Measurements from ENCODE around the gene SH3PXD2A.

The SH3PXD2A gene

GRCh38 chr10:103882285-103883007 lies 27.1 kb upstream of the SH3PXD2A start:
- H3K27me3 ChIP-seq: no peaks in the 10 kb centered on the region
- DNase-seq: no peak
- H3K4me3 ChIP-seq: no peak overlapping the region
- TF ChIP-seq CTCF (IDR thresholded peaks at IDR 0.05): no peak
- peaks cover 46 to 66% (median 57%) of the 10 kb centered on the region in 3 donors for H3K36me3 ChIP-seq
- H3K4me1 ChIP-seq: peaks cover 0 to 12% (median 4%) of the 10 kb centered on the region in 4 donors
- no peak overlapping the region for H3K27ac ChIP-seq
- no peaks in the 10 kb centered on the region for H3K9me3 ChIP-seq
- intact Hi-C loops (cut with DNase I; ENCODE audit: low total_unique reads): no loop called here

DNA sequence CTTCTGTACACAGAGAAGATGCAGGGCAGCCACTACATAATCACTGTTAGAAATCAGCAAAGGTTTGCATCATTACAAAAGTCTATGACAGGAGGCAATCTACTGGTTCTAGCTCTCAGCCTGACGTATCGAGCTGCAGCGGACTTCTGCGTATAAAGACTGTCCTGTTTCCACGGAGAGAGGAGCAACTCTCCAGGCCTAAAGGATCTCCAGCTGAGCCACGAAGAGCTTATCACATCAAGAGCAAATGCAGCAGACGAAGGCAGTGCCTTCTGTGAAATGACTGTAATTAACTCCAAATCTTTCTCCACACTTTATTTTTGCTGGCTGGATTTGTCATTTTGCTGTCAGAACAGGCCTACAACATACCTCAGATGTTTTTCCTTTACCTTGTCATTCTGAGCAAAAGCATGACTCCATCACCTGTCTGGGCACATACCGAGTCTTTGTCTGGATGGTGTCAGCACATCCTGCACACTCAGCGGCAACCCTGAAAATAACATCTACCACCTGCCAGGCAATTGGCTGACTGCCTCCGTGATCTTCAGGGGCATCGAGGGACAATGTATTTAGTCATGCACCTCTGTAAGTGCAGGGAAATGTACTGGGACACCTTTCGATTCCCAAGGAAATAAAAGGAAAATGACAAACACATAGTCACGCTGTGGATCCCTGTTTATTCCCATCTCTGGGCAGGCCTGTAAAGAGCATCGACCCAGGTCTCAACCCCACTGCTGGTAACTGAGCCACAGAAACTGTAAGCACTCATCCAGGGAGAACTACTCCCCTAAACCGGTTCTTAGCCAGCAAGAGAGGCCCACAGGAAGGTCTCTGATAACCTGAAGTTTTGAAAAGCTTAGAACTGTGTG lies 26.3 kb upstream of the SH3PXD2A start:
- no peak for TF ChIP-seq CTCF (IDR thresholded peaks at IDR 0.05)
- H3K36me3 ChIP-seq: peaks cover 46 to 59% (median 57%) of the 10 kb centered on the region in 3 donors
- DNase-seq: no peak
- no peak overlapping the region for H3K27ac ChIP-seq
- H3K9me3 ChIP-seq: no peaks in the 10 kb centered on the region
- H3K27me3 ChIP-seq: no peaks in the 10 kb centered on the region
- intact Hi-C loops (cut with DNase I; ENCODE audit: low total_unique reads): no loop called here
- peaks cover 0 to 10% (median 2%) of the 10 kb centered on the region in 4 donors for H3K4me1 ChIP-seq
- no peak overlapping the region for H3K4me3 ChIP-seq

DNA sequence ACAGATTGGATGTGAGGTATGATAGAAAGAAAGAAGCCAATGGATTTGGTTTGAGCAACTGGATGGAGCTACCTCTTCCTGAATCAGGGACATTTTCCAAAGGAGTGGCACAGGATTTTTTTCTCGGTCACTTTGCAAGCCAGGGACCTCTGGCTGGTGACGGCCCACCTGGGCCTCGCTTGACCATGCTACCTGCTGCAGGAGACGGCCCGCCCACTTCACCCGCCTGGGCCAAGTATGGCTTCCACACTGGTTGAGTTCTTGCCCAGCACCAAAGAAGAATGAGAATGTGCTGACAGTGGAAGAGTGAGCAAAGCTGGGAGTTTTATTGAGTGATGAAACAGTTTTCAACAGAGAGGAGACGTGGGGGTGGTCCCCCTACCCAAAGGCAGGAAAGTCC lies 24.5 kb upstream of the SH3PXD2A start:
- Histone ChIP-seq H3K27ac (no peak overlapping the region), H3K9me3 (no peaks in the 10 kb centered on the region), H3K4me1 (no peaks in the 10 kb centered on the region), H3K27me3 (no peaks in the 10 kb centered on the region), H3K4me3 (no peak overlapping the region), H3K36me3 (peaks cover 46 to 58% (median 57%) of the 10 kb centered on the region in 3 donors)
- no peak for TF ChIP-seq CTCF (IDR thresholded peaks at IDR 0.05)
- no peak for DNase-seq
- intact Hi-C loops (cut with DNase I; ENCODE audit: low total_unique reads): no loop called here

GRCh38 chr10:103879409-103879808 lies 24.0 kb upstream of the SH3PXD2A start:
- DNase-seq: no peak
- Histone ChIP-seq H3K9me3 (no peaks in the 10 kb centered on the region), H3K27ac (no peak overlapping the region), H3K36me3 (peaks cover 46 to 58% (median 57%) of the 10 kb centered on the region in 3 donors), H3K27me3 (no peaks in the 10 kb centered on the region), H3K4me1 (no peaks in the 10 kb centered on the region), H3K4me3 (no peak overlapping the region)
- intact Hi-C loops (cut with DNase I; ENCODE audit: low total_unique reads): no loop called here
- TF ChIP-seq CTCF (IDR thresholded peaks at IDR 0.05): no peak

GRCh38 chr10:103877861-103878260 lies 22.5 kb upstream of the SH3PXD2A start:
- intact Hi-C loops (cut with DNase I; ENCODE audit: low total_unique reads): no loop called here
- H3K4me1 ChIP-seq: no peaks in the 10 kb centered on the region
- no peaks in the 10 kb centered on the region for H3K27me3 ChIP-seq
- TF ChIP-seq CTCF (IDR thresholded peaks at IDR 0.05): no peak
- no peak for DNase-seq
- H3K4me3 ChIP-seq: no peak overlapping the region
- no peak overlapping the region for H3K27ac ChIP-seq
- peaks cover 43 to 55% (median 55%) of the 10 kb centered on the region in 3 donors for H3K36me3 ChIP-seq
- H3K9me3 ChIP-seq: no peaks in the 10 kb centered on the region

All from tibial artery (tissue), 4 donors.